Panc1 (cell line): ENCODE measurements around the gene ZNF670.

ENCODE experiments used
- CTCF ChIP-seq: fragments of 450-650 bp; IDR thresholded peaks from 2 replicates; pipeline ENCODE4 v1.5.1; 2017; ENCODE audit warnings: mild to moderate bottlenecking
- POLR2AphosphoS5 ChIP-seq: IDR thresholded peaks from 2 replicates; pipeline ENCODE4 v1.6.1; 2012; ENCODE audit warnings: mild to moderate bottlenecking, low read depth, low read length, moderate library complexity

GRCh38 chr1:247087256-247087655 lies 8.6 kb upstream of the ZNF670 start:
- no peak for TF ChIP-seq CTCF
- no peak for TF ChIP-seq POLR2AphosphoS5
